Sigmoid colon (tissue), 7 donors: ENCODE measurements around the gene SLC12A4. TPM values are rescaled to one million over a fixed set of nuclear protein-coding genes. Genes with fewer than 3 reads are reported as not detected.
"Not testable (repeated sequence)": the region's sequence is repeated elsewhere in the genome, so short reads cannot be mapped to it uniquely, and the experiment has no call there.

Experiments used
- DNase-seq: peaks from one replicate; pipeline ENCODE4 v3.0.0-alpha.2; 2019
- H3K27ac ChIP-seq, 4 donors: fragments of 200-600 bp; sonication (generic); one replicate each; pipeline ENCODE4 v1.5.1; 2016 to 2019; ENCODE audit warnings: mild to moderate bottlenecking in 1 of 4
- H3K27me3 ChIP-seq, 3 donors: fragments of 200-600 bp; sonication (generic); one replicate each; pipeline ENCODE4 v1.5.1; 2019; ENCODE audit warnings: mild to moderate bottlenecking in 1 of 3
- H3K36me3 ChIP-seq, 4 donors: fragments of 200-600 bp; sonication (generic); one replicate each; pipeline ENCODE4 v1.5.1; 2016 to 2019
- H3K4me1 ChIP-seq, 4 donors: fragments of 200-600 bp; sonication (generic); one replicate each; pipeline ENCODE4 v1.5.1; 2017 to 2019
- H3K4me3 ChIP-seq, 4 donors: fragments of 200-600 bp; sonication (generic); one replicate each; pipeline ENCODE4 v1.5.1; 2017 to 2019; ENCODE audit warnings: mild to moderate bottlenecking in 2 of 4, moderate library complexity in 1 of 4
- H3K9me3 ChIP-seq, 4 donors: fragments of 200-600 bp in 3 of 4; sonication (generic) in 3 of 4; one replicate each; pipeline versions ENCODE4 v1.5.1 to v1.6.1; 2013 to 2019
- EP300 ChIP-seq, 4 donors: sonication (generic); formaldehyde crosslinking; IDR thresholded peaks; one replicate each; pipeline ENCODE4 v1.6.1; 2017; ENCODE audit warnings: antibody characterized with exemption in 4 of 4
- POLR2A ChIP-seq, 2 donors: fragments of 450-650 bp; IDR thresholded peaks; one replicate each; pipeline ENCODE4 v1.6.1; 2016; ENCODE audit warnings: antibody characterized with exemption in 2 of 2, mild to moderate bottlenecking in 2 of 2, moderate library complexity in 2 of 2
- POLR2AphosphoS5 ChIP-seq, 4 donors: sonication (generic); formaldehyde crosslinking; IDR thresholded peaks; one replicate each; pipeline ENCODE4 v1.6.1; 2017; ENCODE audit warnings: antibody characterized with exemption in 4 of 4
- WGBS, 2 donors: extraction: QIAGEN DNeasy Blood & Tissue Kit; methylation state at CpG; one replicate each; pipeline ENCODE4 v1.1.7; 2013; 5-methylcytosine and 5-hydroxymethylcytosine counted together
- intact Hi-C: fragments of 100-400 bp; cut with DNase I; formaldehyde crosslinking; loops from one replicate; pipeline ENCODE4 v1.15.1; 2023
- polyA plus RNA-seq, 3 donors: library from polyadenylated mRNA; stranded (reverse); fragments of 200-250 nt; gene quantifications; one replicate each; pipeline ENCODE4 v1.2.3, GENCODE V29; 2013
- total RNA-seq, 4 donors: library from RNA; depleted of rRNA; stranded (reverse); fragments of >200 nt; gene quantifications; one replicate each; pipeline ENCODE4 v1.1.0, GENCODE V29; 2016
- TF ChIP-seq, protein P1 (sequence below), 4 experiments: fragments of 450-650 bp in 3 of 4; fragments of 200-600 bp in 1 of 4; IDR thresholded peaks; one replicate each; pipeline ENCODE4 v1.5.1; 2016 to 2019; ENCODE audit warnings: antibody characterized with exemption in 4 of 4, mild to moderate bottlenecking in 3 of 4, moderate library complexity in 2 of 4
- donor health status: healthy with polysubstance abuse.
- donor health status: Bipolar disorder and iron deficiency.
- donor health status: healthy.

Gene SLC12A4
- total and polyA plus RNA-seq, 7 donors, result 3.0 to 77.0 (median 27.6) TPM

DNA sequence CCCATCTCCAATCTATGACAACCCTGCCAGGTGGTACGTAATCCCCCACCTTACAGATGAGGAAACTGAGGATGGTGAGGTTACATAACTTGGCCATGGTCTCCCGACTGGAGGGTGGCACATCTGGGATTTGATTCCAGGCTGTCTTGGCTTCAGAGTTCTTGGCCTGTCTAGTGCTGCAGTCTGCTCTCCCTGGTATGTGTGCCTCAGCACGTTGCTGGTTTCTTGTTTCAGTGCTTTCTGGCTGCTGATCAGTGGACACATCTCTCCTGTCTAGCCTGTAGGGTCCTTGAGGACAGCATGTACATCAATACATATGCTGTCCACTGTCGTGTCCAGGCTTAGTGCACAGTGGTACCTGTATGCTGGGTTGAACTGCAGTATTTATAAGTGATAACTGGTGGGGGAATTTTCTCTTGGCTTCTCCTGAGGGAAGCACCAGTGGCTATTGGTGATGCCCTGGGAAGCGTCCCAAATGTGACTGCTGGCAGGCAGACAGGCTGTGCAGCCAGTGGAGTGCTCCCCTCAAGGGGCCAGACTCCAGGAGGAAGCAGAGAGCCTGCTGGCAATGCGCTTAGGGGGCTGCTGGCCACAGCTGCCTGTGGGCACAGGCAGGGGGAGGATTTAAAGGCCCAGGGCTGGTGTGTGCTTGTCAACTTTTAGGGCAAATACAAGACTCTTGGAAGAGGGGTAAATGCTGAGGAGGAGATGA, 51.1 kb downstream of the SLC12A4 start:
- TF ChIP-seq, protein P1, sequence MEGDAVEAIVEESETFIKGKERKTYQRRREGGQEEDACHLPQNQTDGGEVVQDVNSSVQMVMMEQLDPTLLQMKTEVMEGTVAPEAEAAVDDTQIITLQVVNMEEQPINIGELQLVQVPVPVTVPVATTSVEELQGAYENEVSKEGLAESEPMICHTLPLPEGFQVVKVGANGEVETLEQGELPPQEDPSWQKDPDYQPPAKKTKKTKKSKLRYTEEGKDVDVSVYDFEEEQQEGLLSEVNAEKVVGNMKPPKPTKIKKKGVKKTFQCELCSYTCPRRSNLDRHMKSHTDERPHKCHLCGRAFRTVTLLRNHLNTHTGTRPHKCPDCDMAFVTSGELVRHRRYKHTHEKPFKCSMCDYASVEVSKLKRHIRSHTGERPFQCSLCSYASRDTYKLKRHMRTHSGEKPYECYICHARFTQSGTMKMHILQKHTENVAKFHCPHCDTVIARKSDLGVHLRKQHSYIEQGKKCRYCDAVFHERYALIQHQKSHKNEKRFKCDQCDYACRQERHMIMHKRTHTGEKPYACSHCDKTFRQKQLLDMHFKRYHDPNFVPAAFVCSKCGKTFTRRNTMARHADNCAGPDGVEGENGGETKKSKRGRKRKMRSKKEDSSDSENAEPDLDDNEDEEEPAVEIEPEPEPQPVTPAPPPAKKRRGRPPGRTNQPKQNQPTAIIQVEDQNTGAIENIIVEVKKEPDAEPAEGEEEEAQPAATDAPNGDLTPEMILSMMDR (IDR thresholded peaks at IDR 0.05), result no peak
- no peak for TF ChIP-seq POLR2AphosphoS5 (IDR thresholded peaks at IDR 0.05)
- no peak for DNase-seq
- Histone ChIP-seq H3K27me3 (no peaks in the 10 kb centered on the region), H3K9me3 (no peaks in the 10 kb centered on the region), H3K27ac (peak overlapping the region; percentile 41 to 75 (median 73)), H3K36me3 (peaks cover 0 to 24% (median 1%) of the 10 kb centered on the region in 4 donors), H3K4me1 (peaks cover 0 to 43% (median 32%) of the 10 kb centered on the region in 4 donors), H3K4me3 (no peak overlapping the region)
- WGBS, 2 donors, result 80 to 85% methylated on average over 6 of the region's 6 CpGs
- intact Hi-C loops, result no loop called here

- H3K4me1 ChIP-seq, result peaks cover 0 to 43% (median 33%) of the 10 kb centered on the region in 4 donors
- no peak for TF ChIP-seq POLR2AphosphoS5 (IDR thresholded peaks at IDR 0.05)
- no peak for TF ChIP-seq EP300 (IDR thresholded peaks at IDR 0.05)
- no peak for TF ChIP-seq POLR2A (IDR thresholded peaks at IDR 0.05)
- TF ChIP-seq, protein P1 (IDR thresholded peaks at IDR 0.05), result no peak
- DNase-seq, result no peak
- no peak overlapping the region for H3K4me3 ChIP-seq
- intact Hi-C loops, result no loop called here
- no peaks in the 10 kb centered on the region for H3K9me3 ChIP-seq
- peaks cover 0 to 37% (median 2%) of the 10 kb centered on the region in 4 donors for H3K36me3 ChIP-seq
- H3K27ac ChIP-seq, result peak overlapping the region in 2 of 4 donors; percentile 73
- H3K27me3 ChIP-seq, result no peaks in the 10 kb centered on the region
- WGBS, 2 donors, result 73 to 85% methylated on average over 7 of the region's 7 CpGs
Measured at GRCh38 chr16:67915831-67916723, 52.4 kb downstream of the SLC12A4 start.

DNA sequence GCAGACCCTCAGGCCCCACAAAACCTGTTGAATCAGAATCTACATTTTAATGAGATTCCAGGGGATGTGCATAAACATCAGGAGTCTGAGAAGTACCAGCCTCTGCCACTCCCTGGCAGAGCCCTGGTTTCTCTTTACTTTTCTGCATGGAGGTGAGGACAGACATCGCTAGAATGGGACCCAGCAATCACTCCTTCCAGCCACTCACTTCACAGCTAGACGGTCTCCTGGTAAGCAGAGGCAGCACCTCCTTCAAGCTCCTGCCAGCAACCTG, 53.0 kb downstream of the SLC12A4 start:
- H3K27ac ChIP-seq, DNase-seq, intact Hi-C loops, H3K27me3 ChIP-seq, H3K4me3 ChIP-seq, H3K9me3 ChIP-seq: not testable (repeated sequence)
- 83 to 84% methylated on average over 2 of the region's 2 CpGs for WGBS, 2 donors
- peaks cover 0 to 45% (median 33%) of the 10 kb centered on the region in 4 donors for H3K4me1 ChIP-seq
- peaks cover 0 to 43% (median 7%) of the 10 kb centered on the region in 4 donors for H3K36me3 ChIP-seq

DNA sequence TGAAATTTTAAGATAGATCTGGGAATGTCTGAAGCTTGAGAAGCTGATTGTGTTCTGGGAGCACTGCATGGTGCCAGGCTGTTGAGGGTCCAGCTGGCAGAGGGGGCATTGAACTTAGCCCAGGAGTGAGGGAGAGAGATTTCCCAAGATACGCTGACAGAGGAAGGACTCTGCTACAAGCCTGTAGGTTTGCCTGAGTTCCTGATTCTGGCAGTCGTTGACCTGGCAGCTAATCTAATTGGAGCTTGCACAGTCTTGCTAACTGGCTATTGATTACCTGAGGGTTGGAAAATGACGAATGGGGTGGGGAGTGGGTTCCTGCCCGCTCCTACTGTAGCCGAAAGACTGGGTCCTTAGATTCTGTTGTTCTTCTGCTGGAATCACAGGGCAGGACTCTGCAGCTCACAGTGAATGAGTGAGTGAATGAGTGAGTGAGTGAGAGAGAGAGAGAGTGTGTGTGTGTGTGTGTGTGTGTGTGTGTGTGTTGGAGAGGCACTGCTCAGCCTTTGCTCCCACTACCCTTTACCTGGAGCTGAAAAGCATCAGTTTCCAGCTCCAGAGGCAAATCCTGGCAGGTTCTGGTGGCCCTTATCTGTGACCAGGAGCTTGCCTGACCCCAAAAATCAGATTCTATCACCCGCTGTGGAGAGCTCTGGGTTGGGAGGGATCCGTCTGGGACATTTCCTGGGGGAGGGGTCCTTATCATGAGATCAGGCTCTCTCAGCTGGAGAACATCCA, 53.5 kb downstream of the SLC12A4 start:
- H3K4me3 ChIP-seq, result no peak overlapping the region
- TF ChIP-seq POLR2A (IDR thresholded peaks at IDR 0.05) (no peak), EP300 (IDR thresholded peaks at IDR 0.05) (no peak), POLR2AphosphoS5 (IDR thresholded peaks at IDR 0.05) (no peak)
- TF ChIP-seq, protein P1 (IDR thresholded peaks at IDR 0.05), result no peak
- no peak for DNase-seq
- no peaks in the 10 kb centered on the region for H3K27me3 ChIP-seq
- H3K9me3 ChIP-seq, result no peaks in the 10 kb centered on the region
- peaks cover 0 to 43% (median 30%) of the 10 kb centered on the region in 4 donors for H3K4me1 ChIP-seq
- H3K36me3 ChIP-seq, result peaks cover 0 to 48% (median 9%) of the 10 kb centered on the region in 4 donors
- WGBS, 2 donors, result 83 to 86% methylated on average over 7 of the region's 7 CpGs
- intact Hi-C loops, result no loop called here
- H3K27ac ChIP-seq, result no peak overlapping the region

DNA sequence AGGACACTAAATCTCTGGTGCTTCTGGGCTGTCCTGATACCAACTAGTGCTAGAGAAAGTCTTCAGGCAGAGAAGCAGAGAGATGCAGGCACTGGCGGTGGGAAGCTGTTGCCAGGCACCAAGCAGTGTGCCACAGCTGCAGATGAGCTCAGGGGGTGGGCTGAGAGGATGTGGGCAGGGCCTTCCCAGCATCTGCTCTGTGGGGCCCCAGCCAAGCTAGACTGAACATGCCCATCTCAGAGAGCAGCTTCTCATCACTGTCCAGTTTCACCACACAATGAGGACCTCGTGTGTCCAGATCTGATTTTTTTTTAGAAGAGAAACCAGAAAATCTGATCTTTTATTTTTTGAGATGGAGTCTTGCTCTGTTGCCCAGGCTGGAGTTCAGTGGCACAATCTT, 58.3 kb downstream of the SLC12A4 start:
- TF ChIP-seq POLR2A (IDR thresholded peaks at IDR 0.05) (no peak), POLR2AphosphoS5 (IDR thresholded peaks at IDR 0.05) (no peak), EP300 (IDR thresholded peaks at IDR 0.05) (no peak)
- TF ChIP-seq, protein P1 (IDR thresholded peaks at IDR 0.05), result no peak
- Histone ChIP-seq H3K27ac (no peak overlapping the region), H3K4me3 (no peak overlapping the region), H3K27me3 (no peaks in the 10 kb centered on the region), H3K36me3 (peaks cover 0 to 47% (median 20%) of the 10 kb centered on the region in 4 donors), H3K4me1 (peaks cover 0 to 4% (median 0%) of the 10 kb centered on the region in 4 donors), H3K9me3 (no peaks in the 10 kb centered on the region)
- 59 to 74% methylated on average over 2 of the region's 2 CpGs for WGBS, 2 donors
- intact Hi-C loops, result no loop called here
- no peak for DNase-seq
